RPMI7951 (cell line): ENCODE results near the gene DBX1. TPM values are rescaled to one million over a fixed set of nuclear protein-coding genes. Genes with fewer than 3 reads are reported as not detected.
"Not testable (repeated sequence)": the region's sequence is repeated elsewhere in the genome, so short reads cannot be mapped to it uniquely, and the experiment has no call there.

Source experiments
- DNase-seq: peaks from one replicate; pipeline ENCODE4 v3.0.0-alpha.2; 2012; ENCODE audit warnings: low read depth
- total RNA-seq: library from RNA; depleted of rRNA; stranded (reverse); fragments of >200 nt; shearing (Covaris generic); gene quantifications from 2 replicates; pipeline ENCODE4 v1.2.3, GENCODE V29; 2014; rRNA removed

DBX1 gene
- total RNA-seq, result not detected in 2 replicates

- DNase-seq, result no peak
Observed at GRCh38 chr11:20160425-20161229, at the start of gene DBX1. Gene DBX1 (minus strand): TSS chr11:20160475. CDS start chr11:20160324, 151 bp downstream.

- DNase-seq, result no peak
Observed at GRCh38 chr11:20208622-20209111, 48.4 kb upstream of the DBX1 start.

GRCh38 chr11:20207781-20208621 is 47.7 kb upstream of the DBX1 start:
- no peak for DNase-seq

GRCh38 chr11:20205807-20206206 is 45.5 kb upstream of the DBX1 start:
- DNase-seq, result no peak

- no peak for DNase-seq
Observed at GRCh38 chr11:20204681-20205080, 44.4 kb upstream of the DBX1 start.

GRCh38 chr11:20203831-20204230 is 43.6 kb upstream of the DBX1 start:
- no peak for DNase-seq

- DNase-seq, result no peak
Observed at GRCh38 chr11:20201231-20201630, 41.0 kb upstream of the DBX1 start.

GRCh38 chr11:20200331-20200955 is 40.2 kb upstream of the DBX1 start:
- DNase-seq, result not testable (repeated sequence)

- DNase-seq, result no peak
Observed at GRCh38 chr11:20197881-20198280, 37.6 kb upstream of the DBX1 start.

- DNase-seq, result no peak
Observed at GRCh38 chr11:20194470-20194869, 34.2 kb upstream of the DBX1 start.

GRCh38 chr11:20193307-20193706 is 33.0 kb upstream of the DBX1 start:
- no peak for DNase-seq

GRCh38 chr11:20192641-20193040 is 32.4 kb upstream of the DBX1 start:
- no peak for DNase-seq

- no peak for DNase-seq
Observed at GRCh38 chr11:20192151-20192550, 31.9 kb upstream of the DBX1 start.

GRCh38 chr11:20178976-20179375 is 18.7 kb upstream of the DBX1 start:
- DNase-seq, result no peak

- no peak for DNase-seq
Observed at GRCh38 chr11:20177136-20177535, 16.9 kb upstream of the DBX1 start.

GRCh38 chr11:20172721-20173447 is 12.6 kb upstream of the DBX1 start:
- DNase-seq, result no peak

GRCh38 chr11:20163783-20164481 is 3.7 kb upstream of the DBX1 start:
- DNase-seq, result no peak

GRCh38 chr11:20162824-20163782 is 2.8 kb upstream of the DBX1 start:
- peak; percentile 22 for DNase-seq

GRCh38 chr11:20161923-20162744 is 1.9 kb upstream of the DBX1 start:
- DNase-seq, result no peak
